Gastrocnemius medialis (tissue), 4 donors: Measurements from ENCODE around the gene RNF112.

Experiments used
- POLR2A ChIP-seq, 2 donors: fragments of 450-650 bp; IDR thresholded peaks; one replicate each; pipeline ENCODE4 v1.6.1; 2017; ENCODE audit warnings: antibody characterized with exemption in 2 of 2, mild to moderate bottlenecking in 2 of 2, moderate library complexity in 2 of 2
- TF ChIP-seq, protein P1 (sequence below), 5 experiments: fragments of 450-650 bp in 3 of 5; fragments of 200-600 bp in 2 of 5; sonication (generic) in 2 of 5; IDR thresholded peaks in 4 of 5; conservative IDR thresholded peaks in 1 of 5; 1 replicate in 4 of 5; 2 replicates in 1 of 5; pipeline ENCODE4 v1.5.1; 2016 to 2019; ENCODE audit warnings: antibody characterized with exemption in 5 of 5, mild to moderate bottlenecking in 3 of 5, moderate library complexity in 3 of 5

GRCh38 chr17:19426631-19427030, 15.6 kb downstream of the RNF112 start:
- TF ChIP-seq, protein P1, sequence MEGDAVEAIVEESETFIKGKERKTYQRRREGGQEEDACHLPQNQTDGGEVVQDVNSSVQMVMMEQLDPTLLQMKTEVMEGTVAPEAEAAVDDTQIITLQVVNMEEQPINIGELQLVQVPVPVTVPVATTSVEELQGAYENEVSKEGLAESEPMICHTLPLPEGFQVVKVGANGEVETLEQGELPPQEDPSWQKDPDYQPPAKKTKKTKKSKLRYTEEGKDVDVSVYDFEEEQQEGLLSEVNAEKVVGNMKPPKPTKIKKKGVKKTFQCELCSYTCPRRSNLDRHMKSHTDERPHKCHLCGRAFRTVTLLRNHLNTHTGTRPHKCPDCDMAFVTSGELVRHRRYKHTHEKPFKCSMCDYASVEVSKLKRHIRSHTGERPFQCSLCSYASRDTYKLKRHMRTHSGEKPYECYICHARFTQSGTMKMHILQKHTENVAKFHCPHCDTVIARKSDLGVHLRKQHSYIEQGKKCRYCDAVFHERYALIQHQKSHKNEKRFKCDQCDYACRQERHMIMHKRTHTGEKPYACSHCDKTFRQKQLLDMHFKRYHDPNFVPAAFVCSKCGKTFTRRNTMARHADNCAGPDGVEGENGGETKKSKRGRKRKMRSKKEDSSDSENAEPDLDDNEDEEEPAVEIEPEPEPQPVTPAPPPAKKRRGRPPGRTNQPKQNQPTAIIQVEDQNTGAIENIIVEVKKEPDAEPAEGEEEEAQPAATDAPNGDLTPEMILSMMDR (IDR thresholded peaks at IDR 0.05 in 4 of 5, conservative IDR thresholded peaks at IDR 0.05 in 1 of 5): no peak
- TF ChIP-seq POLR2A (IDR thresholded peaks at IDR 0.05): no peak
